ENCODE data around the gene RP2.

The RP2 gene

GRCh38 chrX:46920235-46920634 lies 83.4 kb downstream of the RP2 start:
- no peak for DNase-seq (ENCODE audit: low spot score)

DNA sequence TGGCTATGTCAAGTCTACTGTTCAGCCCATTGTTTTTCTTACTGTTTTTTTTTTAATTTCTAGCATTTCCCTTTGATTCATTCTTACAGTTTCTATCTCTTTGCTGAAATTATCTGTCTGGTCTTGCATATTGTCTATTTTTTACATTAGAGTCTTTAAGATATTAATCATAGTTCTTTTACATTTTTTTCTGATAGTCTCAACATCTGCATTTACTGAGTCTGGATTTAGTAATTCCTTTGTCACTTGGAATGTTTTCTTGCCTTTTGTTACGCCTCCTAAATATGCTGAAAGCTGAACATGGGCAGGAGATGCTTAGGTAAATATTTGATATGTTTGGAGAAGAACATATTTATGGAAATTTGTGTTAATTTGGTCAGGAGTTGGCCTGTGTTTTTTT lies 85.8 kb downstream of the RP2 start:
- DNase-seq (ENCODE audit: low spot score): no peak

GRCh38 chrX:46927718-46928117 lies 90.9 kb downstream of the RP2 start:
- no peak for DNase-seq (ENCODE audit: low spot score)

- no peak for DNase-seq (ENCODE audit: low spot score)
Measured at GRCh38 chrX:46929439-46930261, 92.8 kb downstream of the RP2 start.

Measured in CD4-positive, alpha-beta T cell treated with Interleukin-15 for 4 hours (primary cell).